GM23338 (cell line): ENCODE results near the gene USP48. TPM values are rescaled to one million over a fixed set of nuclear protein-coding genes. Genes with fewer than 3 reads are reported as not detected.

Experiments
- ATAC-seq: fragments of 200-7000 bp; cut with Tn5 transposase; 3 replicates; pipeline ENCODE4 v1.9.1; 2020
- DNase-seq: peaks from one replicate; pipeline ENCODE4 v3.0.0-alpha.2; 2015; ENCODE audit warnings: low spot score
- H2AFZ ChIP-seq: fragments of 200-600 bp; sonication (generic); 2 replicates; pipeline ENCODE4 v1.8.0; 2016; ENCODE audit warnings: antibody characterized with exemption, mild to moderate bottlenecking, moderate library complexity
- H3F3A ChIP-seq: fragments of 200-600 bp; sonication (generic); replicated peaks from 2 replicates; pipeline ENCODE4 v1.8.0; 2017; ENCODE audit warnings: antibody characterized with exemption, mixed run types, low read depth
- H3K27ac ChIP-seq: fragments of 200-600 bp; sonication (generic); 2 replicates; pipeline ENCODE4 v1.6.1; 2016; ENCODE audit warnings: low read depth
- H3K27me3 ChIP-seq: fragments of 200-600 bp; sonication (generic); 2 replicates; pipeline ENCODE4 v1.8.0; 2016; ENCODE audit warnings: mild to moderate bottlenecking, mixed run types, moderate library complexity; ENCODE audit not compliant: insufficient read depth
- H3K36me3 ChIP-seq: fragments of 200-600 bp; sonication (generic); 2 replicates; pipeline ENCODE4 v1.8.0; 2016; ENCODE audit warnings: mild to moderate bottlenecking; ENCODE audit not compliant: insufficient read depth
- H3K4me1 ChIP-seq: fragments of 200-600 bp; sonication (generic); 2 replicates; pipeline ENCODE4 v1.8.0; 2016; ENCODE audit warnings: mild to moderate bottlenecking, moderate library complexity; ENCODE audit not compliant: insufficient read depth
- H3K4me2 ChIP-seq: fragments of 200-600 bp; sonication (generic); 2 replicates; pipeline ENCODE4 v1.7.1; 2017; ENCODE audit warnings: mixed run types
- H3K4me3 ChIP-seq: fragments of 200-600 bp; sonication (generic); 2 replicates; pipeline ENCODE4 v1.6.1; 2016; ENCODE audit warnings: mixed run types
- H3K79me2 ChIP-seq: fragments of 200-600 bp; sonication (generic); replicated peaks from 2 replicates; pipeline ENCODE4 v1.8.0; 2017; ENCODE audit warnings: mild to moderate bottlenecking; ENCODE audit not compliant: insufficient read depth
- H3K9me2 ChIP-seq: fragments of 200-600 bp; sonication (generic); 2 replicates; pipeline ENCODE4 v1.8.0; 2017; ENCODE audit not compliant: insufficient read depth
- H4K20me1 ChIP-seq: fragments of 200-600 bp; sonication (generic); replicated peaks from 2 replicates; pipeline ENCODE4 v1.8.0; 2017; ENCODE audit warnings: mild to moderate bottlenecking; ENCODE audit not compliant: insufficient read depth
- H3K27ac Mint-ChIP-seq: 2 replicates; pipeline ENCODE4 v1.8.0; 2020; ENCODE audit warnings: inconsistent platforms, mild to moderate bottlenecking, moderate library complexity, mixed read lengths
- H3K27me3 Mint-ChIP-seq: 3 replicates; pipeline ENCODE4 v1.8.0; 2022; ENCODE audit warnings: low read depth, mild to moderate bottlenecking, moderate library complexity, mixed read lengths, inconsistent platforms; ENCODE audit not compliant: insufficient read depth, poor library complexity
- H3K36me3 Mint-ChIP-seq: 3 replicates; pipeline ENCODE4 v1.8.0; 2021; ENCODE audit warnings: low read depth, mild to moderate bottlenecking, inconsistent platforms, moderate library complexity, mixed read lengths
- H3K4me1 Mint-ChIP-seq: 3 replicates; pipeline ENCODE4 v1.8.0; 2020; ENCODE audit warnings: mild to moderate bottlenecking, inconsistent platforms, mixed read lengths
- H3K4me3 Mint-ChIP-seq: 3 replicates; pipeline ENCODE4 v1.8.0; 2021; ENCODE audit warnings: moderate library complexity, mild to moderate bottlenecking, inconsistent platforms, mixed read lengths
- H3K9me3 Mint-ChIP-seq: 3 replicates; pipeline ENCODE4 v1.8.0; 2020; ENCODE audit warnings: moderate library complexity, mild to moderate bottlenecking, inconsistent platforms, mixed read lengths
- CREB1 ChIP-seq: fragments of 250-450 bp; sonication (Bioruptor Pico); IDR thresholded peaks from 2 replicates; pipeline ENCODE4 v1.5.0; 2020; ENCODE audit warnings: low read depth, mild to moderate bottlenecking, moderate library complexity
- ETS1 ChIP-seq: IDR thresholded peaks from 2 replicates; pipeline ENCODE4 v1.6.1; 2016; ENCODE audit warnings: antibody characterized with exemption
- EZH2phosphoT487 ChIP-seq: fragments of 200-600 bp; sonication (generic); IDR thresholded peaks from one replicate; pipeline ENCODE4 v1.8.1; 2018; ENCODE audit warnings: antibody characterized with exemption; ENCODE audit not compliant: unreplicated experiment
- NANOG ChIP-seq: IDR thresholded peaks from 2 replicates; pipeline ENCODE4 v1.6.1; 2016; ENCODE audit warnings: antibody characterized with exemption, borderline replicate concordance
- REST ChIP-seq: IDR thresholded peaks from one replicate; pipeline ENCODE4 v1.6.1; 2018; ENCODE audit warnings: antibody characterized with exemption; ENCODE audit not compliant: unreplicated experiment
- STAT1 ChIP-seq: IDR thresholded peaks from one replicate; pipeline ENCODE4 v1.6.1; 2016; ENCODE audit warnings: antibody characterized with exemption; ENCODE audit not compliant: unreplicated experiment
- ZNF114 ChIP-seq: fragments of 250-450 bp; sonication (Bioruptor Pico); IDR thresholded peaks from 2 replicates; pipeline ENCODE4 v1.5.0; 2020; ENCODE audit warnings: mild to moderate bottlenecking, moderate library complexity
- ZNF462 ChIP-seq: fragments of 250-450 bp; sonication (Bioruptor Pico); IDR thresholded peaks from 2 replicates; pipeline ENCODE4 v1.5.0; 2020; ENCODE audit warnings: mild to moderate bottlenecking, moderate library complexity
- polyA plus RNA-seq: library from polyadenylated mRNA; unstranded; fragments of >200 nt; fragmentation: Nextera tagmentation; extraction: Ambion mirVana; gene quantifications from 2 replicates; pipeline ENCODE4 v1.2.1, GENCODE V29; 2016
- total RNA-seq: library from RNA; depleted of rRNA; stranded (reverse); fragments of >200 nt; shearing (Covaris generic); gene quantifications from 2 replicates; pipeline ENCODE4 v1.2.3, GENCODE V29; 2014

USP48 gene
- total and polyA plus RNA-seq, 2 experiments from 2014 or later: 85.9 to 151 TPM

GRCh38 chr1:21666576-21667320 is 116.2 kb downstream of the USP48 start (continued):
- no peak for TF ChIP-seq ZNF462 (CRISPR knock-in tag)
- no peak for TF ChIP-seq ETS1
- no peak for TF ChIP-seq ZNF114
- TF ChIP-seq STAT1: no peak
- no peak for TF ChIP-seq EZH2phosphoT487

- Histone ChIP-seq H2AFZ (no peak overlapping the region), H3K4me3 (no peak overlapping the region)
- H3K9me3 Mint-ChIP-seq: no peaks in the 10 kb centered on the region
- no peak for TF ChIP-seq NANOG
- no peak for TF ChIP-seq CREB1
- no peak for TF ChIP-seq REST
Observed at GRCh38 chr1:21665711-21666575, 117.0 kb downstream of the USP48 start.

More at GRCh38 chr1:21665711-21666575, 117.0 kb downstream of the USP48 start:
- Mint-ChIP-seq H3K4me3 (no peak overlapping the region), H3K27ac (no peak overlapping the region), H3K36me3 (no peaks in the 10 kb centered on the region), H3K4me1 (peaks cover 28% of the 10 kb centered on the region), H3K27me3 (peaks cover 22% of the 10 kb centered on the region)
- Histone ChIP-seq H3K36me3 (no peaks in the 10 kb centered on the region), H3K4me2 (no peak overlapping the region), H3F3A (0 out of 2 replicates have a peak, but pooled peaks cover 5% of the 10 kb centered on the region), H3K27ac (no peak overlapping the region), H3K9me2 (no peaks in the 10 kb centered on the region), H4K20me1 (no peaks in the 10 kb centered on the region), H3K4me1 (peaks cover 14% of the 10 kb centered on the region), H3K27me3 (peaks cover 27% of the 10 kb centered on the region), H3K79me2 (no peaks in the 10 kb centered on the region)
- no peak for ATAC-seq
- DNase-seq: no peak
